ENCODE measurements around the gene UBE3B.

The UBE3B gene

DNA sequence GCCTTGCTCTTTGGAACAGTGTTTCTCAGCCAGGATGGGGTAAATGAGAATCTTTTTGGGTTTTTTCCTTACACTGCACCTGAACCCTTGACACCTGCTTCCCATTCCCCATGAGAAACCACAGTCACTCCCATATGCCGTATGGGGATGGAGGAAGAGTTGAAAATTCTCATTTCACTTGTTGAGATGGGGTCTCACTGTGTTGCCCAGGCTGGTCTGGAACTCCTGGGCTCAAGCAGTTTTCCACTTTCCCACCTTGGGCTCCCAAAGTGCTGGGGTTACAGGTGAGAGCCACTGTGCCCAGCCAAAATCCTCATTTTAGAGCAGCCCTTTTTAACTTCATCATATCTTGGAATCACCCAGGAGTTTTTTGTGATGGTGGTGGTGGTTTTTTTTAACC, 99.9 kb downstream of the UBE3B start:
- no peak for DNase-seq

DNA sequence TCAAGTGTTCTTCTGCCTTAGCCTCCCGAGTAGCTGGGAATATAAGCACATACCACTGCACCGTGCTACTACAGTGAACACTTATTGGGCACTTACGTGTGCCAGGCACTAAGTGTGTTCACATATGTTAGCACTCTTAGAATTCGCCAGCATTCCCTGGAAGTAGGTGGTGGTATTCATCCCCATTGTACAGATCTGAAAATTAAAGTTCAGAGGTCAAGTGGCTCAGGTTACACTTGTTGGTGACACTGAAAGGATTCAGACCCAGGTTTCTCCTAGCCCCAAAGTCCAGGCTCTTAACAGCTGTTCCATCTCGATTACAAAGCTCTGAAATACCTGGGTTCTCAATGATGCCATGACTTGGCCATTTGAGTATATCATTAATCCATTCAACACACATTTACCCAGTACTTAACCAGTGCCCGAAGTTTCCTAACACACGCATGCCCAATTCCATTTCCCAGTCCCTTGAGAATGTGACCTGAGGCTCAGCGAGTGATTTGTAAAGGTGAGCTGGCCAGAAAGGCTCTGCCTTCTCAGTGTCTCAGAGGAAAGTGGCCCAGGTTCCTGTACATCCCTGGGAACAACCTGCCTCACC, 101.0 kb downstream of the UBE3B start:
- DNase-seq, result no peak

DNA sequence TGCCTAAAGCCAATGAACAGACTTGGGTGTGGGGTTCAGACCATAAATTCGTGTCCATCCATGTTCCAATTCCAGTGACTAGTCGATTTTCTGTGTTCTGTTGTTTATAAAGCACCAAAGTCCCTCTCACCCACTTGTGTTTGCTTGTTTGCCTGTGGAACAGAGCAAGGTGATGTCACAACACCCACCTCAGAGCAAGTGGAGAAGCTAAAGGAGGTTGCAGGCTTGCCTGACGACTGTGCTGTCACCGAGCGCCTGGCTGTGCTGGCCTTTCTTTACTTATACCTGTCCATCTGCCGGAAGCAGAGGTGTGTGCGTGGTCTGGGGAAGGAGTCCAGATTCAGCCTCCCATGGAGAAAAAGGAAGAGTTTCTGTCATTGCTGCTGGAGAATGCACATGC, 102.2 kb downstream of the UBE3B start:
- DNase-seq, result no peak

DNA sequence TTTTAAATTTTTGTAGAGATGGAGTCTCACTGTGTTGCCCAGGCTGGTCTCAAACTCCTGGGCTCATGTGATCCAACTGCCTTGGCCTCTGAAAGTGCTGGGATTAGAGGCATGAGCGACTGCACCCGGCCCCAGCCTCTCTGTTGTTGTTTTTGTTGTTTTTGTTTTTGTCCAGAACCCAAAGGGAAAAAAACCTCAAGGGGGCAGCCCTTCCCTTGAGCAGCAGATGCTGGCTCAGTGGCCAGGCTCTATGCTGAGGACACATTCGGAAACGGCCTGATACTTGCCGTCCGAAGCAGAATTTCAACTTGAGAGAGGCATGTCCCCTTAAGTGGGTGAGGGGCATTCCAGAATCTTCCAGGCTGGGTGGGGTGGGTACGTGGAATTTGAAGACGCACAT, 102.8 kb downstream of the UBE3B start:
- no peak for DNase-seq

DNA sequence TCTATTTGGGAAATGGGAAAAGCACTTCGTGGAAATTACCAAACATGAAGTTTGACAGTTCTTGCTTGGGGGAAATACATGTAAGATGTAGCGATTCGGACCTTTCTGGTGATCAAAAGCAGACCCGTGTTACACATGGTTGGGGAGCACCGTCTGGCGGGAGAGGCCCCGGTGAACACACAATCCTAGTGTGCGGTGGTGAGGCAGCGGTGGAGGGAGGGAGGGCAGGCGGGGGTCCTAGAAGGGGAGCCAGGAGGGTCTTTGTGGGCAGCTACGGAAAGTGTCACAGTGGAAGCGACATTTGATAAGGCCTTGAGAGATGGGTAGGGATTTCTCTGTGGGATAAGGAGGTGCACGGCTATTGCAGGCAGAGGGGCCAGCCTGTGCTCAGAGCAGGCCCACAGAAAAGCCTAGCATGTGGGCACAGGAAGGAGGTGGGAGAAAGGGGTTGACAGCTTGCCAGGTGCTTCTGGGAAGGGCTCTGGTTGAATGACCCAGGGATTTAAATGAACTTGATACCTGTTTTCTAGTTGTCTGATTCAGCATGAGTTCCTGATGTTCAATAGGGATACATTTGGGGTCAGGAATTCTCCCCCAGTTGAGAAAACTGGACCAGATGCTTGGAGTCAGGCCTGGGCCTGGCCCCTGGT, 103.4 kb downstream of the UBE3B start:
- no peak for DNase-seq

DNA sequence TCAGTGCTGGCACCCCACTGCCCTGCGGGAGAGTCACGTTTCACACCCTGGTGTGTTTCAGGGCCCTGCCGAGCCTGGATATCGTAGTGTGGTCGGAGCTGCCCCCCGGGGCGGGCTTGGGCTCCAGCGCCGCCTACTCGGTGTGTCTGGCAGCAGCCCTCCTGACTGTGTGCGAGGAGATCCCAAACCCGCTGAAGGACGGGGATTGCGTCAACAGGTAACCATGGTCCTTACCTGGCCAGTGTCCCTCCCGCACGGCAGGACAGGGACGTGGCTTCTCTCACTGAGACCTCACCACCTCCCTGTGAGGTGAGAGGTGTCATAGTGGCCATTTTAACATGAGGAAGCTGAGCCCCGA, 103.9 kb downstream of the UBE3B start:
- no peak for DNase-seq

DNA sequence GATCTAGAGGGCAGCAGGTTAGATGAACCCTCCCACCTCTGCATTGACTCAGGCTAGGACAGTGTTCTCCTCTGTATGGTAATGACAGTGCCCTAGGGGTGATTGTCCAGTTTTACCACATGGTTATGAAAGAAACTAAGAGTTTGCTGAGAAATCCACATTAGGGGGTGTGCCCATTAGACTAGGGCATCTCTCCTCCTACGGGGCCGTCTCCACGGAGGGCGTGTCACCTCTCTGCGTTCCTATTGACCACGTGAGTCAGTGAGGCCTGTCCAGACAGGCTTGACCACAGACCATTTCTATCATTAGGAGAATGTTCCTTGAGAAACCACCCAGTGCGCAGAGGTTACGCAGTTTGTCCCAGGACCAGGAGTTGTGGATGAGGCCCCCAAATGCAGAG, 104.4 kb downstream of the UBE3B start:
- no peak for DNase-seq

DNA sequence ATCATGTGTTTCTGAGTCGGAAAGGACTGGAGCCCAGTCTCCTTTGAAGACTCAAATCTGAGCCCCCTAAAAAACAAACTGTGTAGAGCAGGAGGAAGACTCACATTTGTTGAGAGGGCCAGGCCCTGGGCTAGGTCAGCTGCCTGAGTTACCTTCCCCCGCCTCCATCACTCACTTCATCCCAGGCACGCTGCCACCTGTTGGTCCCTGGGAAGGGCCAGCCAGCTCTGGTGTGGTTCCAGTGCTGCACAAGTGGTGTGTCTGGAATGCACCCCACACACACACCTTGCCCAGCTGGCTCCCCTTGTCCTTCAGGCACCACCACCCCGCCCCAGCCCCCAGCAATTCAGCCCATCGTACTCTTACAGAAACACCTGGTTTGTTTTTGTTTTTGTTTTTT, 105.2 kb downstream of the UBE3B start:
- no peak for DNase-seq

DNA sequence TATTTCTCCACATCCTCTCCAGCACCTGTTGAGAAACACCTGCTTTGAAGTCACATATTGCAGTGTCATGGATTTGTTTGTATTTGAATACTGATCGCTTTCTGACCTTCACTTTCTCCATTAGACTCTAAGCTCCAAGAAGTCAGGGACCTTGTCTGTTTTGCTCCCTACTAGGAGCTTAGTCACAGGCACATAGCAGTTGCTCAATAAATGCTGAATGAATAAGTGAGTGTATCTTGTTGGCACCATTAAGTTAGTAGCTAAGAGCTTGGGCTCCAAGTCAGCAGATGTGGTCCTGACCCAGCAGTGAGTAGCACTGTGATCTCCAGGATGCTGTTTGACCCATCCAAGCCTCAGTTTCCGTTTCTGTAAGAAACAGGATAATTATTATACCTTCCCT, 106.3 kb downstream of the UBE3B start:
- DNase-seq, result no peak
